K562 (cell line): ENCODE data around the gene COL25A1. TPM values are rescaled to one million over a fixed set of nuclear protein-coding genes. Genes with fewer than 3 reads are reported as not detected.

ENCODE experiments used
- ATAC-seq: fragments of 200-7000 bp; cut with Tn5 transposase; 3 replicates; pipeline ENCODE4 v1.9.1; 2020; ENCODE audit warnings: moderate library complexity
- BruUV-seq: library from RNA; stranded (reverse); fragments of 400-500 nt; replicated peaks from 2 replicates; lab custom pipeline; 2021; lab: Mats Ljungman, UMichigan
- CTCF ChIA-PET: fragments of 300-600 bp; formaldehyde crosslinking; extraction: SDS; loops from one replicate; lab custom pipeline; 2021; ENCODE audit warnings: low intra/inter-chr PET ratio; lab: Yijun Ruan, JAX
- POLR2A ChIA-PET: fragments of 300-600, 350-650 bp; sonication (Branson Sonifier 250); formaldehyde crosslinking; extraction: SDS; loops from one replicate; lab custom pipeline; 2021; ENCODE audit warnings: antibody characterized with exemption, inconsistent platforms; lab: Yijun Ruan, JAX
- DNase-seq, 4 experiments: peaks; one replicate each; pipeline versions ENCODE4 v3.0.0 to v3.0.0-alpha.2; 2011 to 2018; ENCODE audit warnings: low spot score in 3 of 4, mixed read lengths in 3 of 4; ENCODE audit errors: extremely low read depth in 1 of 4
- FAIRE-seq: peaks from 2 replicates; lab custom pipeline; 2011; peaks lifted over from hg19 to GRCh38; lab: Jason Lieb, UNC
- H2AFZ ChIP-seq: 2 replicates; pipeline ENCODE4 v1.6.0; 2011; ENCODE audit warnings: low read depth, low read length, control low read depth, inconsistent platforms
- H3K27ac ChIP-seq: fragments of 200-600 bp; 3 replicates; pipeline ENCODE4 v1.8.0; 2011; ENCODE audit warnings: low read depth, mild to moderate bottlenecking, control low read depth, inconsistent platforms, low read length, moderate library complexity, mixed read lengths; ENCODE audit errors: extremely low read depth
- H3K27me3 ChIP-seq, 2 experiments: fragments of 300-600 bp in 1 of 2; 2 replicates in 1 of 2; 3 replicates in 1 of 2; pipeline versions ENCODE4 v1.6.0 to v1.8.0; 2011; ENCODE audit warnings: inconsistent platforms in 2 of 2, low read length in 2 of 2, mild to moderate bottlenecking in 1 of 2, mixed read lengths in 1 of 2, moderate library complexity in 1 of 2; ENCODE audit not compliant: control insufficient read depth in 2 of 2, insufficient read depth in 2 of 2
- H3K36me3 ChIP-seq: fragments of 300-600 bp; 3 replicates; pipeline ENCODE4 v1.8.0; 2011; ENCODE audit warnings: mild to moderate bottlenecking, low read length, inconsistent platforms; ENCODE audit not compliant: control insufficient read depth, insufficient read depth
- H3K4me1 ChIP-seq, 2 experiments: fragments of 200-600 bp in 1 of 2; replicated peaks in 1 of 2; 2 replicates in 1 of 2; 3 replicates in 1 of 2; pipeline versions ENCODE4 v1.5.1 to v1.8.0; 2011; ENCODE audit warnings: inconsistent platforms in 2 of 2, low read length in 2 of 2, mild to moderate bottlenecking in 1 of 2, mixed read lengths in 1 of 2, moderate library complexity in 1 of 2; ENCODE audit not compliant: control insufficient read depth in 2 of 2, insufficient read depth in 2 of 2
- H3K4me2 ChIP-seq: 2 replicates; pipeline ENCODE4 v1.6.1; 2011; ENCODE audit warnings: low read length, control low read depth, inconsistent platforms, mixed read lengths; ENCODE audit not compliant: insufficient read depth
- H3K4me3 ChIP-seq: fragments of 200-600 bp; sonication (generic), shearing (Covaris generic); 2 replicates; pipeline ENCODE4 v1.5.1; 2016; ENCODE audit warnings: control low read depth, inconsistent platforms
- H3K79me2 ChIP-seq: fragments of 200-600 bp; 3 replicates; pipeline ENCODE4 v1.8.0; 2011; ENCODE audit warnings: low read length, inconsistent platforms; ENCODE audit not compliant: control insufficient read depth, insufficient read depth
- H3K9ac ChIP-seq, 2 experiments: 2 replicates each; pipeline versions ENCODE4 v1.6.0 to v1.6.1; 2011; ENCODE audit warnings: low read depth in 2 of 2, low read length in 2 of 2, control low read depth in 1 of 2, inconsistent platforms in 1 of 2, mild to moderate bottlenecking in 1 of 2, mixed read lengths in 1 of 2; ENCODE audit not compliant: insufficient read depth in 1 of 2
- H3K9me1 ChIP-seq: one replicate; pipeline ENCODE4 v1.6.0; 2011; ENCODE audit warnings: inconsistent platforms, mild to moderate bottlenecking, low read length, moderate library complexity; ENCODE audit not compliant: control insufficient read depth, insufficient read depth
- H3K9me3 ChIP-seq: replicated peaks from 2 replicates; pipeline ENCODE4 v1.5.1; 2011; ENCODE audit warnings: low read depth, low read length, inconsistent platforms; ENCODE audit not compliant: control insufficient read depth, insufficient read depth
- H4K20me1 ChIP-seq: replicated peaks from 2 replicates; pipeline ENCODE4 v1.6.1; 2011; ENCODE audit warnings: low read length, inconsistent platforms, mixed read lengths; ENCODE audit not compliant: control insufficient read depth, insufficient read depth
- BCOR ChIP-seq: fragments of 450-650 bp; IDR thresholded peaks from 2 replicates; pipeline ENCODE4 v1.6.1; 2016
- FOXJ2 ChIP-seq: fragments of 200-800 bp; sonication (Bioruptor generic); IDR thresholded peaks from 2 replicates; pipeline ENCODE4 v1.6.1; 2016; ENCODE audit warnings: missing genetic modification characterization, missing compliant biosample characterization
- HEY1 ChIP-seq: fragments of 250-450 bp; sonication (Bioruptor Pico); IDR thresholded peaks from 2 replicates; pipeline ENCODE4 v1.5.0; 2020; ENCODE audit warnings: mild to moderate bottlenecking, moderate library complexity, borderline replicate concordance
- HNRNPK ChIP-seq: fragments of 200-400 bp; formaldehyde crosslinking; IDR thresholded peaks from one replicate; pipeline ENCODE4 v1.6.1; 2018; ENCODE audit warnings: mild to moderate bottlenecking, low read depth, low read length; ENCODE audit not compliant: poor library complexity, severe bottlenecking
- ILF3 ChIP-seq: fragments of 450-650 bp; IDR thresholded peaks from 2 replicates; pipeline ENCODE4 v1.6.1; 2018; ENCODE audit warnings: antibody characterized with exemption, mild to moderate bottlenecking, moderate library complexity, borderline replicate concordance
- OTX1 ChIP-seq: fragments of 450-650 bp; formaldehyde crosslinking; IDR thresholded peaks from 2 replicates; pipeline ENCODE4 v1.4.0; 2022; ENCODE audit warnings: mild to moderate bottlenecking
- ZBTB17 ChIP-seq: fragments of 450-650 bp; formaldehyde crosslinking; IDR thresholded peaks from 2 replicates; pipeline ENCODE4 v1.4.0; 2020; ENCODE audit warnings: mild to moderate bottlenecking
- ZFP91 ChIP-seq: sonication (generic); formaldehyde crosslinking; IDR thresholded peaks from 2 replicates; pipeline ENCODE4 v1.8.0; 2022; ENCODE audit warnings: mild to moderate bottlenecking, missing genetic modification reagents
- ZNF165 ChIP-seq: fragments of 250-450 bp; sonication (Bioruptor Pico); IDR thresholded peaks from 2 replicates; pipeline ENCODE4 v1.4.0; 2020; ENCODE audit warnings: borderline replicate concordance
- ZNF699 ChIP-seq: fragments of 250-450 bp; sonication (Bioruptor Pico); IDR thresholded peaks from 2 replicates; pipeline ENCODE4 v1.8.0; 2021; ENCODE audit warnings: mild to moderate bottlenecking, moderate library complexity; ENCODE audit not compliant: insufficient replicate concordance
- WGBS: fragments of 100-300 bp; shearing (Covaris generic); methylation state at CpG from one replicate; pipeline ENCODE4 v1.1.6; 2016; ENCODE audit warnings: low coverage, mixed read lengths; ENCODE audit not compliant: insufficient coverage; ENCODE audit errors: missing lambda C conversion rate; 5-methylcytosine and 5-hydroxymethylcytosine counted together
- in situ Hi-C: fragments of 300-500 bp; cut with MboI; formaldehyde crosslinking; loops from 4 replicates; pipeline ENCODE4 v1.15.0; 2018; ENCODE audit warnings: inconsistent platforms, mixed read lengths
- intact Hi-C: fragments of 100-400 bp; cut with micrococcal nuclease; formaldehyde crosslinking; loops from 2 replicates; pipeline ENCODE4 v1.14.2; 2022
- polyA plus RNA-seq, 8 experiments: library from polyadenylated mRNA; depleted of rRNA in 4 of 8; stranded (reverse) in 5 of 8; unstranded in 3 of 8; fragments of >200 nt; fragmentation: Nextera tagmentation in 2 of 8; fragmentation: Illumina TruSeq in 1 of 8; extraction: Ambion mirVana in 2 of 8; extraction: Trizol in 1 of 8; gene quantifications; 2 replicates each; pipeline versions ENCODE4 v1.2.1 to v1.2.3, GENCODE V29; 2011 to 2014; ENCODE audit warnings: inconsistent platforms in 1 of 8, missing spikeins in 1 of 8
- total RNA-seq, 7 experiments: library from RNA; depleted of rRNA in 6 of 7; stranded (reverse); fragments of >200 nt in 6 of 7; fragmentation: Illumina TruSeq in 2 of 7; extraction: Trizol in 2 of 7; gene quantifications; 2 replicates each; pipeline versions ENCODE4 v1.2.1 to v1.2.3, GENCODE V29; 2011 to 2021; ENCODE audit warnings: low replicate concordance in 1 of 7

The COL25A1 gene
- total and polyA plus RNA-seq, 9 of the 15 experiments (the other 6 are each of a cell fraction or from before 2014, with no cell fraction given): 0.03 to 0.62 (median 0.27) TPM

GRCh38 chr4:109003964-109004363 lies 298.5 kb downstream of the COL25A1 start:
- H3K4me3 ChIP-seq: no peak overlapping the region
- ChIA-PET CTCF (no interaction called here), POLR2A (no interaction called here)
- intact Hi-C loops (loop anchor here (10.0 kb wide), 1 partner anchor 291 kb away; no protein-coding TSS in a partner anchor), in situ Hi-C loops (no loop called here)
- H3K4me2 ChIP-seq: no peak overlapping the region
- TF ChIP-seq HNRNPK (no peak), ZNF699 (no peak), ZBTB17 (CRISPR knock-in tag) (no peak), HEY1 (CRISPR knock-in tag) (no peak), ZNF165 (CRISPR knock-in tag) (no peak), FOXJ2 (no peak), ZFP91 (CRISPR knock-in tag) (no peak), ILF3 (no peak), BCOR (no peak), OTX1 (no peak)
- H2AFZ ChIP-seq: no peak overlapping the region
- H3K36me3 ChIP-seq: no peaks in the 10 kb centered on the region
- H3K9ac ChIP-seq: no peak overlapping the region
- H3K9me3 ChIP-seq: no peaks in the 10 kb centered on the region
- no peaks in the 10 kb centered on the region for H3K4me1 ChIP-seq
- DNase-seq (no peak), ATAC-seq (no peak), FAIRE-seq (no peak)
- WGBS: 52% methylated on average over 2 of the region's 2 CpGs
- H3K79me2 ChIP-seq: no peaks in the 10 kb centered on the region
- H4K20me1 ChIP-seq: no peaks in the 10 kb centered on the region
- no TSS peak for BruUV-seq
- no peaks in the 10 kb centered on the region for H3K27me3 ChIP-seq
- no peak overlapping the region for H3K27ac ChIP-seq
- no peaks in the 10 kb centered on the region for H3K9me1 ChIP-seq
